Stimulated activated CD4-positive, alpha-beta T cell treated with anti-CD3 and anti-CD28 coated beads, TNF-alpha, amount 100 ng/mL, for 24 hours (primary cell): ENCODE measurements around the gene VWA1.
"Not testable (repeated sequence)": the region's sequence is repeated elsewhere in the genome, so short reads cannot be mapped to it uniquely, and the experiment has no call there.

Experiments
- DNase-seq, 3 experiments: peaks; one replicate each; pipeline ENCODE4 v3.0.0-alpha.2; 2020; ENCODE audit warnings: low read depth in 3 of 3

VWA1 gene

GRCh38 chr1:1423245-1423597 lies 12.3 kb upstream of the VWA1 start:
- DNase-seq = no peak

GRCh38 chr1:1424707-1425106 lies 10.8 kb upstream of the VWA1 start:
- no peak for DNase-seq

DNA sequence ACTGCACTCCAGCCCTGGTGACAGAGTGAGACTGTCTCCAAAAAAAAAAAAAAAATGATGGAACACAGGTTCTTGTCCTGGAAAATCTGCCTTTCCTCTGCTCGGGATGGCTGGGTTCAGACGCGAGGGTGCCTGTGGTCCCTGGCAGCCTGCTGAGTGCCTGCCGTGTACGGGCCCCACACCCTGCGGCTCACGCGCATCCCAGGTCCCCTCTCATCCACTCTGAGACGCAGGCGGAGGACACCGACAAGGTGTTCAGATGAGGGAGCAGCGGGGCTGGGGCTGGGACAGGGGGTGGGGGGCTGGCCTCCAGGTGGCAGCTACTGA lies 10.1 kb upstream of the VWA1 start:
- DNase-seq = no peak

- no peak for DNase-seq
Measured at GRCh38 chr1:1425753-1426495, 9.6 kb upstream of the VWA1 start.

DNA sequence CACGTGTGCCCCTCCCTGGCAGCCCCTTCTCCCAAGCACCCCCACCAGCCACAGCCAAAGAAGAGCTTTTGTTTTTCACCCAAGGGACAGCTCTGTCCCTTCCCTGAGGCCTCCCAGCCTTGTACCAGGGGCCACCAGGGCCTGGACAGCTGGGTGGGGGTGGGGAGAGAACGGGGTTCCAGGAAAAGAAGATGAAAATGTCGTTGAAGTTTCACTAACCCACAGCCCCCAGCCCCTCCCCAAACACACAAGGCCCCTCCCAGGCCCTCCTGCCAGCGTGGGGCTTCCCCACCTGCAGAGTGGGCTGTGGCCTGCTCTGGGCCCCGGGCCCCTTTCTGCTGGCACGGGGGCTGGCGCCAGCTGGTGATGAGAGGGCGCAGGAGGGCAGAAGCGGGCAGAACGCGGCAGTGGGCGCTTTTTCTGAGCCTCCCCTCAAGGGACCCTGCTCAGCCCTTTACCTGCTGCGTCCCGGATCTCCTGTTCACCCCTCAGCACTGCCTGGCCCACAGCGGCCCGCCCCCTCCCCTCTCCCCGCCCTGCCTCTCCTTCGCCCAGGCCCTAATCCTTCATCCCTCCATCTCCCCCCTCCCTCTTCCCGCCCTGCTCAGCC lies 8.9 kb upstream of the VWA1 start:
- no peak for DNase-seq

- DNase-seq = no peak
Measured at GRCh38 chr1:1427106-1427819, 8.2 kb upstream of the VWA1 start.

GRCh38 chr1:1427820-1428148 lies 7.7 kb upstream of the VWA1 start:
- no peak for DNase-seq

- DNase-seq = no peak
Measured at GRCh38 chr1:1428174-1428573, 7.3 kb upstream of the VWA1 start.

DNA sequence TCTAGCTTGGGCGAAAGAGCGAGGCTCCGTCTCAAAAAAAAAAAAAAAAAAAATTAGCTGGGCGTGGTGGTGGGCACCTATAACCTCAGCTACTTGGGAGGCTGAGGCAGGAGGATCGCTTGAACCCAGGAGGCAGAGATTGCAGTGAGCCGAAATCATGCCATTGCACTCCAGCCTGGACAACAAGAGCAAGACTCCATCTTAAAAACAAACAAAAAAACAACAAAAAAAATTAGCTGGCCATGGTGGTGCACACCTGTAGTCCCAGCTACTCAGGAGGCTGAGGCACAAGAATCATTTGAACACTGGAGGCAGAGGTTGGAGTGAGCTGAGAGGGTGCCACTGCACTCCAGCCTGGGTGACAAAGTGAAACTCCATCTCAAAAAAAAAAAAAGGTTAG lies 6.5 kb upstream of the VWA1 start:
- not testable (repeated sequence) for DNase-seq

- no peak for DNase-seq
Measured at GRCh38 chr1:1429671-1430073, 5.8 kb upstream of the VWA1 start.

GRCh38 chr1:1430114-1430982 lies 5.1 kb upstream of the VWA1 start:
- no peak for DNase-seq

DNA sequence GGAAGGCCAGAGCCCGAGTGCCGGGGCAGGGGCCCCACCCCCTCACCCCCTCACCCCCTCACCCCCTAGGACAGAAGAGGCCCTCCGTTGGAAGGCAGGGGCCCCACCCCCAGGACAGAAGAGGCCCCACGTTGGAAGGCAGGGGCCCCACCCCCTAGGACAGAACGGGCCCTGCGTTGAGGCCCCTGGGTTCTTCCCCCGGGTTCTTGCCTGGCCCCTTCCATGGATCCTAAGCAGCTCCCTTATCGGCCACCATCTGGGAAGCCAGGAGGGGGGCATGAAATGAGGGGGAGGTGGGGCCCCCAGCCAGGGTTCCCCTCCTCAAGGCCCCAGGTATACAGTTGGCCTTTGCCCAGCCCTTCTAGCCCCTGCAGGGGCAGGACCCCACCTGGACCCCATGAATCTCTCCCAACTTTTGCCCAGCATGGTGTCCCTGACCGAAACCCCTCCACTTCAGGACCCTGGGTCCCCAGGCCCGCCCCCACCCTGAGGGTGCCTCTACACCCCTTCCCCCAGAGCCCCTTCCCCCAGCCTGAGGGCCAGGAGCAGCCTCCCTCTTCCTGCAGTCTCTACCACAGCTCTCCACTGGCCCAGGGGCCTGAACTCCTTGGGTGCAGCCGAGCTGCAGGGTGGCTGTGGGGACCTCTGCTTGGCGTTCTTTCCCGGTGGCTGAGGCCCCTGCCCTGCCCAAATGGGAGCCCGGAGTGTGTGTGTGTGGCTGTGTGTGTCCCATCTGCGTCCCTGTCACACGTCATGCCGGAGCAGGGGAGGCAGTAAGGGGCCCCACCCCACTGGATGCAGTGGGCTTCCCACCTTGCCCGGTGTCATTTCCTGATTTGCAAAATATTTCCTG lies 4.3 kb upstream of the VWA1 start:
- no peak for DNase-seq

DNA sequence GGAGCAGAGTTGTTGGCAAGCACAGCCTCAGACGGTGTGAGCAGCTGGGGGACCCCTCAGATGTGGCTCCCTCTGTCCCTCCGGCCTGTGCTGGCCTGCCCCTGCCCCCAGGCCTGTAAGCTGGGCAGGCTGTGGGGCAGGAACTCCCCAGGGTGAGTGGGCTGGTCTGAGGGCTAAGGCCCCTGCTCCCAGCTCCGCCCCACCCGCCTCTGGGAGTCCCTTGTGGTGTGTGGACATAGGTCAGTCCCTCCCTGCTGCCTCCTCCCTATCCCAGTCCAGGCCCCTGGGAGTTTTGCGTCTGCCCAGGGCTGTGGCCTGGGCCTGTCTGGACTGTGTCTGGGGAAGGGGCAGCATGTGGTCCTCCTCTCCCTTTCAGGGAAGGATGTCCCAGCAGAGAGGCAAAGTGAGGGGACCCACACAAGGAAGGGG lies 3.6 kb upstream of the VWA1 start:
- DNase-seq = no peak

- DNase-seq = no peak
Measured at GRCh38 chr1:1432274-1432950, 3.1 kb upstream of the VWA1 start.

DNA sequence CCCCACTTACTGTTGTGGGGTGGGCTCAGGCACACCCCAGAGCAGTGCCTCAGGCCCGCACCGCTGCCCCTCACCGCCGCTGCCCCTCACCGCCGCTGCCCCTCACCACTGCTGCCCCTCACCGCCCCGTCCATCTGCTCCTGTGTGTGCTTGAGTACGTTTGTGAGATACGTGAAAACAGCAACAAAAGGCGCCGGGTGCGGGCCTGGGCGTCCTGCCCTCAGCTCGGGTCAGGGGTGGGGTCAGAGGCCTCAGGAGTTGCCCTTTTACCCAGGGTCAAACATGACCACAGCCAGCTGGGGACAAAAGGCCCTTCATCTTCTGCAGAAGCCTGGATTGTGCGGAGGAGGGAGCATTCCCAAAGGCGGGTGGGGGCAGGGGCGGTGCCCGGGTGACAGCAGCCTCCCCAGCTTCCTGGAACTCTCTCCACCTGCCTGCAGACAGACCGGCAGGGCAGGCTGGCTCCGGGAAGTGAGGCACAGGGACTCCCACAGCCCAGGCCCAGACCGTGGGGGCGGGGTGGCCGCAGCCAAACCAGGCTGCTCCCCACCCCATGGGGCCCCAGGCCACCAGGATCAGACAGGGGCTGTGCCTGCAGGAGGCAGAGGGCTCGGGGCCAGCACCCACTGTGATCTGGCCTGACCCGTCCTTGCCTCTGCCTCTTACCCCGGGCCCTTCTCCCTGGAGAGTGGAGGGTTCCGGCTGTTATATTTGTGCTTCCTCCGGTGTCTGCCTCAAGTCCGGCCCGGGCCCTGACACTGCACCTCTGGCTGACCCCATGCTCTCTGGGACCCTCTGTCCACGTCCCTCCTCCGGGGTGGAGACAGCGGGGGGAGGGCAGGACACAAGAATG lies 2.3 kb upstream of the VWA1 start:
- DNase-seq = no peak

DNA sequence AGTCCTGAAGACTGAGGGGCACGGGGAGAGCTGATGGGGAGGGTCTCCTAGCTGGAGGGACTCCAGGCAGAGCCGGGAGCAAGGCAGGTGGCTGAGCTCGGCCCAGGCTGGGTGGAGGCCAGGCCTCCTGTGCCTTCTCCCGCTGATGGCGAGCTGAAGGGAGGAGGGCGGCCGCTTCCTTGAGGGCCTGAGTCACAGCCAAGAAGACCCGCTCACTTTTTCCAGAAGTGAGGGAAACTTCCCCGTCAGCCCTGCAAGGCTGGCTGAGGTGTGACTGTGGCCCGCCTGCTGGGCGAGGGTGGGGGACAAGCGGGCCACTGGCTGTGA lies 1.7 kb upstream of the VWA1 start:
- DNase-seq = peak; percentile 36 to 75 (median 50)

DNA sequence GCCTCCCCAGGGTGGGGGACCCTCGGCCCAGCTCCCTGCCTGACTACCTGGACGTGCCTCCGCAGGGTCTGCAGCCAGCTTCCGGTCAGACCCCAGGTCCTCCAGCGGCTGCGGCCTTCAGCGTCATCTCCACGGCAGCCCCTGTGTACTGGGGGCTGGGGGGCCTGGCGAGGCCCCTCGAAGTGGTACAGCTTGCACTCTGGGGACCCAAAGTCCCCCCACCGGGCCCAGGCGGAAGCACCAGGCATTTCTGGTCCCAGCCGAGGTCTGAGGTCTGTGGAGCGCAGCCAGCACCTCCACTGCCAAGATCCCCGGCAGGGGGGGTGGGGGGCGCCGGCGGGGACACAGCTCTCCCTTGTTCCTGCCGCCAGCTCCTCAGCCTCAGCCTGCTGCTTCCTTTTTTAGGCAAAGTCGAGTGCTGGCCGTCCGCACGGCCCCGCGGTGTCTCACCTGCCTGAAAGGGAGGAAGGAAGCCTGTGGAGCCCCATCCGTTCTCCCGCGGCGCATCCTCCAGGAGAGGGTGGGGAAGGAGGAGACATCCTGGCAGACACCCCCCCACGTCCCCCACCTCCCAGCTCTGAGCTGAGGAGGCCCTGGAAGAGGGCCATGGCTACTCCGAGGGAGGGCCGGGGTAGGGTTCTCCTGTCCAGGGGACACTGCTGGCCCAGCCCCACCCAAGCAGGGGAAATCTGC lies 1.2 kb upstream of the VWA1 start:
- no peak for DNase-seq

GRCh38 chr1:1434824-1435105 lies 725 bp upstream of the VWA1 start:
- DNase-seq = no peak

DNA sequence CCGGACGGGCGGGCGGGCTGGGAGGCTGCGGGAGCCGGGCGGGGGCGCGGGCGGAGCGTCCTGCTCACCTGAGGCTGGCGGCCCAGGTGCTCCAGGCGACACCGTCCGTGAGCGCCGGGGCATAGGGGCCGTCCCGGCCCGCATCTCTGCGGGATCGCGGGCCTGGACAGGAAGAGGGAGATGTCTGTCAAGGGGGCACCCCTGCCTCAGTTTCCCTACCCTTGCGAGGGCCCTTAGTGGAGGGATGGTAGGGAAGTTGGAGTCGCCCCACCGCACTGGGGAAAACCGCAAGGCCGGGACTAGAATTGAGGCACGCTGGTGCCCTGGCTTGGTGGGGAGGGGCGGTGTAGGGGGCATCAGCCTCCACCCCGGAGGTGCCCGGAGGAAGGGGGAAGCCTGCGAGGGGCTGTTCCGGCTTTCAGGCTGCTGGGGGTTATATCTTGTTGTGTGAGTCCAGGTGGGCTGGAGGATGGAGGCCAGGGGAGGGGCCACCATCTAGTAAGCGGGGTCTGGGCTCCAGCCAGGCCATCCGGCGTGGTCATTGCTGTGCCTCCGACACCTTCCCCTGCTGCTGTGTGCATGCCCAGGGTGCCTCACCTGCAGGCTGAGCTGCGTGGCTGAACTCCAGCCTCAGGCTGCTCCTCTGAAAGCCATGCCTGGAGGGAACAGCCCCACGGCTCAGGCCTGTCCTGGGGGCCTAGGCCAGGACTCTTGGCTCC lies 580 bp downstream of the VWA1 start:
- no peak for DNase-seq
